Mucosa of rectum (tissue), 2 donors: ENCODE data around the gene CDRT15L2.
"Not testable (repeated sequence)": the region's sequence is repeated elsewhere in the genome, so short reads cannot be mapped to it uniquely, and the experiment has no call there.

Source experiments
- H3K27ac ChIP-seq, 2 donors: one replicate each; pipeline ENCODE4 v1.7.0; 2013; ENCODE audit warnings: inconsistent platforms in 2 of 2, low read depth in 2 of 2, low read length in 2 of 2
- H3K27me3 ChIP-seq, 2 donors: one replicate each; pipeline ENCODE4 v1.7.0; 2013; ENCODE audit warnings: low read length in 2 of 2; ENCODE audit not compliant: control insufficient read depth in 2 of 2, insufficient read depth in 2 of 2
- H3K36me3 ChIP-seq, 2 donors: one replicate each; pipeline ENCODE4 v1.7.0; 2013; ENCODE audit warnings: low read length in 2 of 2; ENCODE audit not compliant: control insufficient read depth in 2 of 2, insufficient read depth in 2 of 2
- H3K4me1 ChIP-seq, 2 donors: one replicate each; pipeline ENCODE4 v1.7.0; 2013; ENCODE audit warnings: low read length in 2 of 2, mild to moderate bottlenecking in 1 of 2; ENCODE audit not compliant: control insufficient read depth in 2 of 2, insufficient read depth in 2 of 2
- H3K4me3 ChIP-seq, 2 donors: one replicate each; pipeline ENCODE4 v1.7.0; 2013; ENCODE audit warnings: low read length in 2 of 2
- H3K9ac ChIP-seq, 2 donors: one replicate each; pipeline ENCODE4 v1.7.0; 2013; ENCODE audit warnings: low read length in 2 of 2, low read depth in 1 of 2, mild to moderate bottlenecking in 1 of 2
- H3K9me3 ChIP-seq, 2 donors: one replicate each; pipeline ENCODE4 v1.7.0; 2013; ENCODE audit warnings: low read length in 2 of 2; ENCODE audit not compliant: control insufficient read depth in 2 of 2
- donor health status: healthy.
- donor health status: Normal muscosa, but diverticular disease.

CDRT15L2 gene

DNA sequence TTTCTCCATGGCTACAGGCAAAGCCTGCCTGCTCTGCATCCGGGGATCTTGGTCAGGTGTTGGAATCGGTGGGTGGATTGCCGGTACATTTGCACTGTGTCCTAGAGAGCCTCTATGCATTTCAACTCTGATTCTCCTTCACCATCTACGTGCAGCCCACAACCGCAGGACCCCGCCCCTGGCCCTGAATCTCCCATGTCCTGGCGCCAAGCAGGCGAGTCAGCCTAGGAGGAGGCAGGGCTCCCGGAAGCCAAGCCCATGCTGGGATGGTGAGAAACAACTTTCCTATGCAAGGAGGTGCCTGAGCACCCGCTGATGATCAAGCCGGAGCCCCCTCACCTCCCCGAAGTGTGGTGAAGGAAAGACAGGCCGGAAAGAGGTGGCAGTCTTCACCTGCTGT, 7.9 kb upstream of the CDRT15L2 start:
- not testable (repeated sequence) for H3K9me3 ChIP-seq, H3K4me3 ChIP-seq, H3K4me1 ChIP-seq, H3K27me3 ChIP-seq, H3K36me3 ChIP-seq, H3K9ac ChIP-seq, H3K27ac ChIP-seq

DNA sequence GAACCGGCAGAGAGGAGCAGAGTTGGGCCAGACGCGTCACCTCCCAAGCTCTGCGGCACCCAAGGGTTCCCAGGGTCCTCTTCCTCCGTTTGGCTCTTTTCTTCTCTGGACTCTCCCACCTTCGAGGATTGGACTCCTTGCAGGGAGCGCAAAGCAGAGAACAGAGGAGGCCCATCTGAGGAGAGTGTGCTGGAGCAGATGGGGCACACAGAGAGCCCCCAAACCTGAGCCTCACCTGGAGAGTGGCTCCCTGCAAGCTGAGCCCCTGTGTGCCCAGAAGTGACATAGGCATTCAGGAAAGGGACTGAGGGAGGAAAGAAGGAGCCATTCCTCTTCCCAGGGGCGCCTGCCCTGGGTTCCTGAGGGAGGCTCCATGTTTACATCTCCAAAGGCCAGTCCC, 6.3 kb upstream of the CDRT15L2 start:
- H3K36me3 ChIP-seq, H3K9me3 ChIP-seq, H3K4me1 ChIP-seq, H3K27me3 ChIP-seq, H3K27ac ChIP-seq, H3K4me3 ChIP-seq, H3K9ac ChIP-seq: not testable (repeated sequence)

DNA sequence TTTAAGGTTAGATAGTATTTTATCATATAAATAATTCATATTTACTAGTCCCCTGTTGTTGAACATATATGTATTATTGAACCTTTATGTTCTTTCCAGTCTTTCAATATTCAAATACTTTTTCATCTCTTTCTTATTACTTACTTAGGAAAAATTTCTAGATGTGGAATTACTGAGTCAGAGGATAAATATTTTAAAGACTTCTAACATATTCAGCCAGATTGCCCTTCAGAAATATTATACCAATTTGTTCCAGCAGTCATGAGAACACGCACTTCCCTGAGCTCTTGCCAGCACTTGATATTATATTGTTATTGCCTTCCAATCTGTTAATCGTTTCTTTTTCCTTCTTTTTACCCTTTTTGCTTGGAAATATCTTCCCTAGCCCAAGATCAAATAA, 4.5 kb upstream of the CDRT15L2 start:
- H3K9me3 ChIP-seq, H3K9ac ChIP-seq, H3K27me3 ChIP-seq, H3K36me3 ChIP-seq, H3K4me3 ChIP-seq, H3K4me1 ChIP-seq, H3K27ac ChIP-seq: not testable (repeated sequence)

DNA sequence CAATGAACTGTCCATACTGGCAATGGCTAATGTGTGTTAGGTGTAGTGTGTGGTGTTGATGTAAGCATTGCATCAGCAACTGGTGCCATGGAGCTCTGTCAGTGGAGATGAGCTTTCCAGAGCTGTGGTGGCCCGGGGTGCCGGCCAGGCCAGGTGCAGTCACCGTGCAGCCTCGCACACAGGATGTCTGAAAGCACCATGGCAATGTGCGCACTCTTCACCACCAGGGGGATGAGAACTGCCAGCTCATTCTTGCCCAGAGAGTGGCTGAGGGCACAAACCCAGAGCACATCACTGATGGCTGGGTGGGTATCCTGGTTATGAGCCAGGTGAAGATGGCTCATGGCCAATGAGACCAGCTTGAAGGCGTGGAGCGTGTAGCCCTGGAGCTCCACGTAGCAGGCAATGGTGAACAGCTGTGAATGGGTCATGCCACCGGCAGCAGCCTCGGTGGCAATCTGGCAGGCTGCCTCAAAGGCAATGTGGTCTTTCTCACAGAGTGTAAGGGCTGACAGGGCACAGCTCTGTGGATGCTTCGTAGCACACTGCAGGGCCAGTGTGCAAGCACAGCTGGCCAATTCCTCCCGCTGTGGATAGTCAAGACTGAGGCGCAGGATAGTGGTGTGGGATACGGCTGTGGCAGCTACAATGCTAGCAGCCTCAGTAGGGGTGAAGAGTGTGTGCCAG, 4.5 kb downstream of the CDRT15L2 start:
- not testable (repeated sequence) for H3K36me3 ChIP-seq, H3K9ac ChIP-seq, H3K27me3 ChIP-seq, H3K27ac ChIP-seq, H3K4me3 ChIP-seq, H3K9me3 ChIP-seq, H3K4me1 ChIP-seq

DNA sequence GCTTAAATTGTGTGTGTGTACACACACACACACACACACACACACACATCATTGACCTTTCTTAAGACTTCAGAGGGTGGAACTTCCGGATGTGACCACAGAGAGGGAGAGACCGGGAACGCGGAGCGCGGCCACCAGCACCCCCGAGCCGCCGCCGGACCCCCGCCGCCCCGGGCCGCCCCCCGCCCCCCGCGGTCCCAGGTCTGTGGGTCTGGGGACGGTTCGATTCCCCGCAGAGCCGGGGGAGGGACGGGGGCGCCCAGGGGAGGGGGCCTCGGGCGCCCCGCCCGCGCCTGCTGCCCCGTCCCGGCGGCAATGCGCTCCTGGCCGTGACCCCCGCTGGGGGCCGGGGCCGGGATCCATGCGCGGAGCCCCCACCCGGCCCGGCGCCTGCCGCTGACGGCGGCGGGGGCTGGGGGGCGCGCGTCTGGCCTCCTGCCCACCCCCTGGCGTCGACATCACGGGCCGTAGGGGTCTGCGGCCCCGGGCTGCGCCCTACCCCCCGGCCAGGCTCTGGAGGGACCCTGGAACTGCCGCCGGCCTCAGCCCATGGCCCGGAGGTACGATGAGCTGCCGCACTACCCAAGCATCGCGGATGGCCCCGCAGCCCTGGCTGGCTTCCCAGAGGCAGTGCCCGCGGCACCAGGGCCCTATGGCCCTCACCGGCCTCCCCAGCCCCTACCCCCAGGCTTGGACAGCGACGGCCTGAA, 9.4 kb downstream of the CDRT15L2 start:
- H3K4me3 ChIP-seq: not testable (repeated sequence)

DNA sequence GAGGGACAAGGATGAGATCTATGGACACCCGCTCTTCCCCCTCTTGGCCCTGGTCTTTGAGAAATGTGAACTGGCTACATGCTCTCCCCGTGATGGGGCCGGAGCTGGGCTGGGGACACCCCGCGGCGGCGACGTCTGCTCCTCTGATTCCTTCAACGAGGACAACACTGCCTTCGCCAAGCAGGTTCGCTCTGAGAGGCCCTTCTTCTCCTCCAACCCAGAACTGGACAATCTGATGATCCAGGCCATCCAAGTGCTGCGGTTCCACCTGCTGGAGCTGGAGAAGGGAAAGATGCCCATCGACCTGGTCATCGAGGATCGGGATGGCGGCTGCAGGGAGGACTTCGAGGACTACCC, 9.9 kb downstream of the CDRT15L2 start:
- not testable (repeated sequence) for H3K4me3 ChIP-seq, H3K27ac ChIP-seq, H3K27me3 ChIP-seq

More for the DNA sequence above, 9.4 kb downstream of the CDRT15L2 start:
- not testable (repeated sequence) for H3K27me3 ChIP-seq, H3K27ac ChIP-seq, H3K9me3 ChIP-seq, H3K9ac ChIP-seq, H3K36me3 ChIP-seq, H3K4me1 ChIP-seq

DNA sequence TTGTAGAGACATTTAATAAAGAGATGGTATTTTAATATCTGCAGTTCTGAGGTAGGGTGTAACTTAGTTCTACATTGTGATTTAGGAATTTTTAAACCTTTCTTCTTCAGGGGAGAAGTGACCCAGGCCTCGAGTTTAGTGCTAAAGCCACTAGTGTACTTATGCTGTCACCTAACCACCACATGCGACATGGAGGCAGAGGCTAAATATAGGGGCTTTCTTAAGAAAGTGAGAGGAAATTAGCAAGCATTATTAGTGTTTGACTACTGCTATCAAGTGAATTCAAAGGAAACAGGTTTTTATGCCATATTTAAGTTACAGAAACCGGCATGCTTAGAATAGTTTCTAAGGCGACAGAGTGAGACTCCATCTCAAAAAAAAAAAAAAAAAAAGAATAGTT, 11.5 kb downstream of the CDRT15L2 start:
- H3K9me3 ChIP-seq, H3K27ac ChIP-seq, H3K4me3 ChIP-seq, H3K27me3 ChIP-seq, H3K4me1 ChIP-seq, H3K36me3 ChIP-seq, H3K9ac ChIP-seq: not testable (repeated sequence)

More for the DNA sequence above, 9.9 kb downstream of the CDRT15L2 start:
- H3K9ac ChIP-seq, H3K4me1 ChIP-seq, H3K36me3 ChIP-seq, H3K9me3 ChIP-seq: not testable (repeated sequence)

DNA sequence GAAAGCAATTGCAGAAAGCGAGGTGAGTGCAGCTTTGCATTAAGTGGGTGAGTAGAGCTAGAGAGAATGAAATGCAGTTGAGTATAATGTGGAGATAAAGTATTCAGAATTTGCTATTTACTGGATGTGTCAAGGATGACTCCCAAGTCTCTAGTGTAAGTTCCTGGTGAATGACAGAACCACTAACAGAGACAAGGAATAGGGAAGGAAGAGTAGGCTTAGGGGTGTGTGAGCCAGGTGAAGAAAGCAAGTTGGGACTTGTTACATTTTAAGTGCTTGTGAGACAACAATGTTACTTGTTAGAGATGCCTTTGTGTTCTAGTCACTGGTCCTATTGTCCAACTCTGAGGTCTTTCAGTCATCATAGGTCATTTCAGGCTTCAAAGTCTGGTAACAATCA, 26.0 kb downstream of the CDRT15L2 start:
- H3K27ac ChIP-seq, H3K4me3 ChIP-seq, H3K9me3 ChIP-seq, H3K36me3 ChIP-seq, H3K27me3 ChIP-seq, H3K9ac ChIP-seq, H3K4me1 ChIP-seq: not testable (repeated sequence)

DNA sequence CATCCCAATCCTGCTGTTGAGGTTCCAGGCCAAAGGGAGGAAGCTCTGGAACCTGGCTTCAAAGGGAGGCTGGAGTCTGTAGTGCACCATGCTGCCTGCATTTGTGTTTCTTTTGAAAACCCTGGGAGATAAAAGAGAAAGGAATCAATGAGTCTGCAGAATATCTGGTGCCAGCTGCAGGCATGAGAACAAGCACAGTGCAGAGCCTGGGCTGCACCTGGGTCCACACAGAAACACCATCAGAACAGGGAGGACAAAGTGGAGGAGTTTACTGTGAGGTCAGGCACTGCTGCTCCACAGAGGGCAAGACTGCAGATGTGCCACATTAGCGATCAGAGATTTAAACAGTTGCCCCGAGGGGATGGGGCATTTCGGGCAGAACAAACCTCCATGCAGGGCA, 30.0 kb downstream of the CDRT15L2 start:
- not testable (repeated sequence) for H3K9me3 ChIP-seq, H3K36me3 ChIP-seq, H3K4me3 ChIP-seq, H3K4me1 ChIP-seq, H3K27ac ChIP-seq, H3K27me3 ChIP-seq, H3K9ac ChIP-seq

DNA sequence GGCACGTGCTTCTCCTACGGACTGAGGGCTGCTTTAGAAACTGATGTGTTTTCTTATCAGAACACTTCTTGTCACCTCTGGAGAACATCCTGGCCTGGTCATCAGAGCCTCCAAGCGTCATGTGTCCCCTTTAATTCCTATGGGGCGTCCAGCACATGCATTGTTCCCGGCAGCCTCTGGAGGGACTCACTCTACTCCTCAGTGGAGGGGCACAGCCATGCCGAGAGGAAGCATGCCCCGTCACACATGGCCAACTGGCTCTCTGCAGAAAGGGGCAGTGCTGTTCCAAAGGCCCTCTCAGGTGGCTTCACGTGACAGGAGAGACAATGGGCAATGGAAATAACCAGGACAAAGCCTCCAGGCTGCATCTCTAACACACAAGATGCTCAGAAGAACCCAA, 31.8 kb downstream of the CDRT15L2 start:
- no peaks in the 10 kb centered on the region for H3K4me1 ChIP-seq
- H3K9me3 ChIP-seq: no peaks in the 10 kb centered on the region
- H3K36me3 ChIP-seq: no peaks in the 10 kb centered on the region
- no peak overlapping the region for H3K27ac ChIP-seq
- H3K9ac ChIP-seq: no peak overlapping the region
- H3K27me3 ChIP-seq: no peaks in the 10 kb centered on the region
- no peak overlapping the region for H3K4me3 ChIP-seq

DNA sequence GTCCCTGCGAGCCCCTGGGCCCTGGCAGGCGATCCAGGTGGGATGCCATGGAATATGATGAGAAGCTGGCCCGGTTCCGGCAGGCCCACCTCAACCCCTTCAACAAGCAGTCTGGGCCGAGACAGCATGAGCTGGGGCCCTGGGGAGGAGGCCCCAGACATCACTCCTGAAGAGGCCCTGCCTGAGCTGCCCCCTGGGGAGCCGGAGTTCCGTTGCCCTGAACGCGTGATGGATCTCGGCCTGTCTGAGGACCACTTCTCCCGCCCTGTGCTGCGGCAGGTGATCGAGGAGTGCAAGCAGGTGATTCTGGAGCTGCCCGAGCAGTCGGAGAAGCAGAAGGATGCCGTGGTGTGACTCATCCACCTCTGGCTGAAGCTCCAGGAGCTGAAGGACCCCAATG, 33.1 kb downstream of the CDRT15L2 start:
- Histone ChIP-seq H3K9me3 (no peaks in the 10 kb centered on the region), H3K9ac (no peak overlapping the region)

More for the DNA sequence above, 33.1 kb downstream of the CDRT15L2 start:
- H3K36me3 ChIP-seq: no peaks in the 10 kb centered on the region
- H3K4me3 ChIP-seq: no peak overlapping the region
- H3K4me1 ChIP-seq: no peaks in the 10 kb centered on the region
- no peaks in the 10 kb centered on the region for H3K27me3 ChIP-seq
- no peak overlapping the region for H3K27ac ChIP-seq
